Measurements from ENCODE around the gene GHITM.
"Not testable (repeated sequence)": the region's sequence is repeated elsewhere in the genome, so short reads cannot be mapped to it uniquely, and the experiment has no call there.

Gene GHITM

GRCh38 chr10:84148006-84148597 is 8.8 kb downstream of the GHITM start:
- not testable (repeated sequence) for DNase-seq

- no peak for DNase-seq
Measured at GRCh38 chr10:84149854-84150253, 10.5 kb downstream of the GHITM start.

GRCh38 chr10:84152769-84153168 is 13.5 kb downstream of the GHITM start:
- DNase-seq, result no peak

GRCh38 chr10:84155521-84155920 is 16.2 kb downstream of the GHITM start:
- no peak for DNase-seq

DNA sequence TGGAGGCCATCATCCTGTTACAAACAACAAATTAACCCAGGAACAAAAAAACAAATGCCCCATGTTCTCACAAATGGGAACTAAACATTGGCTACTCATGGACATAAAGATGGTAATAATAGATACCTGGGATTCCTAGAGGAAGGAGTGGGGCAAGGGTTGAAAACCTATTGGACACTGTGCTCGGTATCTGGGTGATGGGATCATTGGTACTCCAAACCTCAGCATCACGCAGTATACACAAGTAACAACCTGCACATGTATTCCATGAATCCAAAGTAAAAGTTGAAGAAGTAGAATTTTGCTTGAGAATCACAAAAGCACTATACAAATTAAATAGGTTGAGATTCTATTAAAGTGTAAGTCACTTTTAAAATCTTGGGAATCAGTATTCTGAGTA is 16.7 kb downstream of the GHITM start:
- no peak for DNase-seq

GRCh38 chr10:84156768-84157167 is 17.5 kb downstream of the GHITM start:
- DNase-seq, result no peak

DNA sequence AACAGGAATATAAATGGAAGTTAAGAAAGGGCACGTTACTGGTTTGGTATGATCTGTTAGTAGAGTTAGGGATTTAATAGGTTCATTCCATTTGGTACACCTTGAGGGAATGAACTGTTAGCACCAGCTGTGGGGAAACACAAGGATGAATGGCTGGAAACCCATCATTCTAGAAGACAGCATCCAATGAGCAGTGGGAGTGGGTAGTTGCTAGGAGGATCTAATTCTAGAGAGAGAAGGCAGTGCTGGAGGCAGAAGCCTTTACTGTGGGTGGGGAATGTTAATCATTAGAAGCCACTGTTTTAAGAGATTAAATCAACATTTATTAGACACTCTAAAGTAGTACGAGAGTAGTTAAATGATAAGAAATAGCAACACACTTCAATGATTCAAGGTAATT is 18.8 kb downstream of the GHITM start:
- no peak for DNase-seq

- no peak for DNase-seq
Measured at GRCh38 chr10:84158550-84158949, 19.2 kb downstream of the GHITM start.

DNA sequence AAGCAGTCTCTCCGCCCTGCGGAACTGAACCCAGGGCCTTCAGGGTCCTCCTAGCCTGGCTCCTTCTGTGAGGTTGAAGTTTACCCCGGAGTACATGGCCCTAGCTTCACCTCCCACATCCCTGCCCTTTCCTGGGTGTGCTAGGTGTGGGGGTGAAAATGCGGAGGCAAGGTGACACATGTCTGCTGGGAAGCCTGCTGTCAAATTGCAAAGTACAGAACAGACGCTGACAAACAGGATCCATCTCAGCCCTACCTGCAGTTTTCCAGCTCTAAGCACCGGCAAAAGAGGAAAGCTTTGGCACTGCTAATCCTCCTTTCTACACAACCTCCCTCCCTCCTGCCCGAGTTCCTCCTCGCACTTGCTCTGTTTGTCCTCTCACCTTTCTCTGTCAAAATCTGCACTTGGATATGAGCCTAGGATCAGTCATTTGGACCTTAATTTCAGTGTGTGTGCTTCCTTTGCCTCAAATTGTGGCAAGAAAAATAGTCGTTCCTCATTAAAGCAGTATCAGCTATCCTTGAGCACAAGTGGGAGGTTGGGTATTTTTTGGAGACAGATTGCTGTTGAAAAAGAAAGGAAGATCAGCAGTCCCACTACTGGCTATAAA is 19.9 kb downstream of the GHITM start:
- DNase-seq, result no peak

GRCh38 chr10:84160663-84161362 is 21.5 kb downstream of the GHITM start:
- no peak for DNase-seq

DNA sequence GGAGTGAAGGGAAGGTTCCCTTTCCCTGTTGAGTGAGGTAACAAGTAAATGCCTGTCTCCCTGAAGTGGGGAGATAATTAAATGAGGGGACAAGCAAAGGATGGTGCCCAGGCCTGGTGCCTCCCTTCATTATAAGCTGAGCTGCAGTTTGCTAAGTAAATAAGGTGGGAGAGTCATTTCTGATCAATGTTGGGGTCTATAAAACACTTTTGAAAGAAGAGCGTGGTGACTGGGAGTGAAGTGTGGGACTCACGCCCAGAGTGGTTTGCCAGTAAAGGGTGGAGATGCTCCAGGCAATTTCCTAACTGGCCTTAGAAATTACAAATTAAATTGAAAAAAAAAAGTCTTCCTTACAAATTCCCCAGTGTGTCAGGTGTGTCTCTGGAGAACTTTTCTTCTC is 24.7 kb downstream of the GHITM start:
- DNase-seq, result no peak

- no peak for DNase-seq
Measured at GRCh38 chr10:84164442-84164841, 25.1 kb downstream of the GHITM start.

- DNase-seq, result no peak
Measured at GRCh38 chr10:84166620-84167288, 27.4 kb downstream of the GHITM start.

- not testable (repeated sequence) for DNase-seq
Measured at GRCh38 chr10:84167289-84167653, 28.0 kb downstream of the GHITM start.

DNA sequence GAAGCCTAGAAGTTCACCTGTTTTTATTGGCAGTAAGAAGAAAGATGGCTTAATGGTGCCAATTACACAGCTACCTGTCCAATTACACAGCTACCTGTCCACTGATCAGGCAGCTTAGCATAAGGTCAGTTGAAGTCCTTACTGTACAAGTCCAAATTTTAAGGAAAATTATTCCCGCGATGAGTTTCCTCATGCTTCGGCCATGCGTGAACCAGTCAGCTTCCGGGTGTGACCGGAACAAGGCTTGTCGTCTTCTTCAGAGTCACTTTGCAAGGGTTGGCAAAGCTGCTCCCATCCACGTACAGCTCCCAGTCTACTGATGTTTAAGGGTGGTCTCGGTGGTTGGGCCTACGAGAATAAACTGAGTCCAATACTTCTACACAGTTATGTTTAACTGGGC is 29.1 kb downstream of the GHITM start:
- DNase-seq, result not testable (repeated sequence)

DNA sequence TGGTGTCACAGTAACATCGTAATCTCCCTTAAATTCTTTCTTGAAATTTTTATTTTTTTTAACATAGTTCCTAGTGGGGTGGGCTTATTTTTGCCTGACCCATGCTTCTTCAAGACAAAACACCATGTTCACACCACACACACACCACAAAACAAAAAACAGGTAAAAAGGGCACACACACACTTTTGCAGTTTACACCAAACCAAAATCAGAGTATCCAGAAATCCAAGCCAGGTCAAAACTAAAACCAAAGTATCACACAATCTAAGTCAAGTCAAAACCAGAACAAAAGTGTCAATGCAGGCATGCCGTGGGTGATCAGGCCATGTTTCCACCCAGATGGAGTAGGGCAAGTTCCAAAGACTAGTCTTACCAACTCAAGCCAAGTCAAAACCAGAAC is 31.9 kb downstream of the GHITM start:
- DNase-seq, result not testable (repeated sequence)

- DNase-seq, result not testable (repeated sequence)
Measured at GRCh38 chr10:84171700-84172466, 32.6 kb downstream of the GHITM start.

- DNase-seq, result no peak
Measured at GRCh38 chr10:84172467-84173356, 33.4 kb downstream of the GHITM start.

DNA sequence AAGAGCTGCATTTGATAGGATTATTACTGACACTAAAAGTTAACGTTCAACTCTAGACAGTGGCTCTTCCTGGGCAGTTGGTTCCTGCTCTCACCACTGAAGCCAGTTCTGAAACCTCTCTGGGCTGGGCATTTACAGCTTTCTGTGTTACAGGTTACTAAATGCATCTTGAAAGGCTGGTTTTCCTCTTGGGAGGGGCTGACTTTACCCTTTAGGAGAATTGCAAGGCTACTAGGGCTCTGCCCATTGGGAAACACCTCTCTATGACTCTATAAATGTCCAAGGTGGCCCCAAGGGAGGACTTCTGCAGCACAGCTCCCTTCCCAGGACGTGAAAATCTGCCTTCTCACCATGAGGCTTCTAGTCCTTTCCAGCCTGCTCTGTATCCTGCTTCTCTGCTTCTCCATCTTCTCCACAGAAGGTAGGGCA is 34.2 kb downstream of the GHITM start, which contains the start of gene GPR15LG:
GPR15LG (plus strand) TSS at position 301 of the 429 bp plus-strand sequence; CDS start at position 352, 51 bp downstream.
- DNase-seq, result no peak

GRCh38 chr10:84175436-84175835 is 36.1 kb downstream of the GHITM start:
- no peak for DNase-seq

DNA sequence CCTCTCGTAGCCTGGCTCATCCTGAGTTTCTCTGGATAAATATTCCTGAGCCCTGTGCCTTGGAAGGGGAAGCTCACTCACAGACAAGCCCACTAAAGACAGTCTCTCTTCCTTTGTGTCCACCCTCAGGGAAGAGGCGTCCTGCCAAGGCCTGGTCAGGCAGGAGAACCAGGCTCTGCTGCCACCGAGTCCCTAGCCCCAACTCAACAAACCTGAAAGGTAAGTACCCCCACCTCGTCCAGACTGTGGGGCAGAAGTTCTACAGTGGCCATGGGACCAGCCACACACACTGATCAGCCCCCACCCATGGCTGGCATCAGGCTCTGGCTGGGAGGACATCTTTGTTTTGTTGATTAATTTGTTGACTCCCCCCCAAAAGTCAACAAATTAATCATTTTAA is 37.0 kb downstream of the GHITM start:
- no peak for DNase-seq
